T-helper 2 cell treated with Interferon-gamma antibody and Interleukin-4, amounts not matched to agents 5 μg/mL and 100 μg/mL, for 36 hours (primary cell): Measurements from ENCODE around the gene CNGA3.

Source experiments
- DNase-seq: peaks from one replicate; pipeline ENCODE4 v3.0.0; 2021; ENCODE audit warnings: low spot score
- H3K27ac Mint-ChIP-seq: one replicate; pipeline ENCODE4 v1.8.0; 2021; ENCODE audit warnings: mild to moderate bottlenecking, mixed read lengths
- H3K27me3 Mint-ChIP-seq: one replicate; pipeline ENCODE4 v1.8.0; 2021; ENCODE audit warnings: low read depth, mixed read lengths
- H3K36me3 Mint-ChIP-seq: one replicate; pipeline ENCODE4 v1.8.0; 2021; ENCODE audit warnings: low read depth, mixed read lengths
- H3K4me1 Mint-ChIP-seq: one replicate; pipeline ENCODE4 v1.8.0; 2021; ENCODE audit warnings: low read depth, mixed read lengths
- H3K4me3 Mint-ChIP-seq: one replicate; pipeline ENCODE4 v1.8.0; 2022; ENCODE audit warnings: mild to moderate bottlenecking, moderate library complexity, mixed read lengths
- H3K9me3 Mint-ChIP-seq: one replicate; pipeline ENCODE4 v1.8.0; 2021; ENCODE audit warnings: mixed read lengths

CNGA3 gene

DNA sequence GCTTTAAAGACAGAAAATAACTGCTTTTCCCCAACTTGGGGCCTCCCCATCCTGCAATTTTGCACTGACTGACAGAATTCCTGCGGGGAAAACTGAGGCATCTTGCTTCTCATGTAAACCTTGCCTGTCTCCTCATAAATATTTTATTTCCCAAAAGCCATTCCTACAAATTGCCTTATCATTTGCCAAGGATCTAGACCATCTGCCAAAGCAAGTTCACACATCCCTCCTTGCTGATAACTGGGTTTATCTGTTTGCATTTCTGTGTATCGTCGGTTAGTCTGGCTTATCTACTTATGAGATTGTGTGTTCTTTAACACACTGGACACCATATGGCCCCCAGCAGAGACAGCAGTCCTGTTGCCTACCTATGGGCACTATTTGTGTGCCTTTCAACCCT, 3.0 kb upstream of the CNGA3 start:
- H3K9me3 Mint-ChIP-seq: no peaks in the 10 kb centered on the region
- DNase-seq: no peak
- H3K27me3 Mint-ChIP-seq: peaks cover 35% of the 10 kb centered on the region
- no peaks in the 10 kb centered on the region for H3K36me3 Mint-ChIP-seq
- no peak overlapping the region for H3K4me3 Mint-ChIP-seq
- no peaks in the 10 kb centered on the region for H3K4me1 Mint-ChIP-seq
- no peak overlapping the region for H3K27ac Mint-ChIP-seq

DNA sequence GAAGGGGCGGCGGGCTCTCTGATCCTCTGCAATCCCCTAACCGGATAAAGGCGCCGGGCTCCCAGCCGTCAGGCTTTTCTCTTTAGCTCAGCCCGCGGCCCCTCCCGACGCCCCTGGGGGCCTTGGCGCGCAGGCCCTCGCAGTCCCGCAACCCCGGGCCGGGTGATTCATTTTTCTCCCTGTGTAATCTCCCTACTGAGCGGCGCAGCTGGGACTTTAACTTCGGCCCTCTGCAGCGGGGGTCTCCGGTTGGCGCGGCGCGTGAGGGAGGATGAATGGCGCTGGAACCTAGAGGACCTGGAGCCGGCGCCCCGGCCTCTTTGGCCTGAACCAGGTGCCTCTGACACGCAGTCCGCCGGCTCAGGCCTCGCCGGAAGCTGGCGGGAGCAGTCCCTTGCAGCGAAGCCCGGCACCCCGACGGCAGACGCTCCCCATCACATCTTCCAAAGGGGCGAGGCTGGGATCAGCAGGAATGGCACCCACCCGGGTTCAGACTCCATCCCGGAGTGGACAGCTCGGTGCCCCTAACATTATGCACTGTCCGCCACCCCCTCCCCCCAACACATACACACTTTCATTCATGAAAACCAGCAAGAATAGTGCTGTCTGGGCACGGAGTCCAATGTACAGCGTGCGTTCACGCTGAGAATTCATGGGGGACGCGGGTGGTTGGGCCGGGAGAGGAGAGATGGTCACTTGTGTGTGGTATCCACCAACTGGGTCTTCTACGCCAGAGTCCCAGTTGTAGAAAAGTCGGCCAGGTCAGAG, 1.2 kb downstream of the CNGA3 start:
- no peaks in the 10 kb centered on the region for H3K4me1 Mint-ChIP-seq
- no peak overlapping the region for H3K27ac Mint-ChIP-seq
- no peak overlapping the region for H3K4me3 Mint-ChIP-seq
- DNase-seq: no peak
- no peaks in the 10 kb centered on the region for H3K9me3 Mint-ChIP-seq
- peaks cover 59% of the 10 kb centered on the region for H3K27me3 Mint-ChIP-seq
- H3K36me3 Mint-ChIP-seq: no peaks in the 10 kb centered on the region

DNA sequence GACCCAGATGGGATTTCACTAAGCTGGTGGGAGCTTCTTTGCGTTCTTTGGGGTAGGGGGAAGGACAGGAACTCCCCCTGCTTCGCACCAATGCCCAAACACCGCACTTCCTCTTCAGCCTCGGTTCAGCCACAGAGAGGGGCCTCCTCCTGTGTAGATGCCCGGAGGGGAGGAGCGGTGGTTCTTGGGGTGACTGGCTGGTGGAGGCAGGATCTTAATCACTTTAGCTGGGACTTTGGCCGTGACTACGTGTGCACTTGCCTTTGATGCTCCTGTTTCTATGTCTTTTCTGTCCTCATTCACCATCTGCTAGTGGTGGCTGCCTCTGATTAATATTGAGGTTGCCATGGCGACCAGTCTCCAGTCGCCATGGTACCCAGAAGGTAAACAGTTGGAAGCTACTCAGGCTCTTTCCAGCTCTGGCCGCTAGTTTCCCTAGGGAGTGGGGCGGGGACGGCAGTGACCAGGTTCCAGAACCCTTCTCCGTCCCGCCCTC, 1.9 kb downstream of the CNGA3 start:
- Mint-ChIP-seq H3K4me1 (no peaks in the 10 kb centered on the region), H3K27ac (no peak overlapping the region), H3K4me3 (no peak overlapping the region), H3K36me3 (no peaks in the 10 kb centered on the region), H3K27me3 (peaks cover 58% of the 10 kb centered on the region), H3K9me3 (no peaks in the 10 kb centered on the region)
- DNase-seq: no peak

DNA sequence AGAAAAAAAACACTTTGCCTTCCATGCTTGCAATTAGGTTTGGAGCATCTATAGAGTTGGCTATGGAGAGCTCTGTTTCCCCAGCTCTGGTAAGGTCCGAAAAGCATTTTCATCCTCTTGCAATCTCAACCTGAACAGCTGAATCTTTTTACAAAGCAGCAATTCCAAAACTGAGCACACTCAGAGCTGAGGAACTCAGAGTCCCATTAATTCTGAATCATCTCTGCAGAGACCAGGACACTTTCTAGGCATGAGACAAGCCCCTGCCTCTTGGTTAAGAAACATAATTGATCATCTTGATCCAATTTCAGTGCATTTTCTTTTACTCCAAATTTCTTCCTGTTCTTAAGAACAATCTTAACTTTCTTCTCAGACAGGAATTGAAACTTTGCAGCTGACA, 4.2 kb downstream of the CNGA3 start:
- no peak overlapping the region for H3K27ac Mint-ChIP-seq
- H3K4me3 Mint-ChIP-seq: no peak overlapping the region
- H3K36me3 Mint-ChIP-seq: no peaks in the 10 kb centered on the region
- no peak for DNase-seq
- no peaks in the 10 kb centered on the region for H3K4me1 Mint-ChIP-seq
- H3K27me3 Mint-ChIP-seq: peaks cover 48% of the 10 kb centered on the region
- H3K9me3 Mint-ChIP-seq: no peaks in the 10 kb centered on the region

DNA sequence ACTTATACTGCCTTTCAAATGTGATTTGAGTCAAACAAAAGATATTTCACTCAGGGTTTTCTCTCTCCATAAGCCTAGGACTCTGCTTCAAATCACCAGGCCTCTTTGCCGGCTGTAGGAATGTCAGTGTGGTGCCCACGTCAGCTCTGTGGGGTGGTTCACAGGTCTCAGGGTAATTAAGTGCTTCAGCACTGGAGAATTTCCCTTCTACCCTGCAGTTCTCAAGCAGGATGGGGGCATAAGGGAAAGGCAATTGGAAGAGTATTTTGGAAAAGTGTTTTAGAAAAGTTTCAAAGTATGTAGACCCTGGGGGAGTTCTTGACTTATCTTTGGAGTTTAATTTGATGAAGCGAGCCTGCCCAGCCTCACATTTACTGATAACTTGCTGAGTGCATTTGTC, 9.6 kb downstream of the CNGA3 start:
- Mint-ChIP-seq H3K36me3 (no peaks in the 10 kb centered on the region), H3K4me3 (no peak overlapping the region), H3K9me3 (no peaks in the 10 kb centered on the region), H3K27ac (no peak overlapping the region), H3K4me1 (no peaks in the 10 kb centered on the region), H3K27me3 (peaks cover 5% of the 10 kb centered on the region)
- DNase-seq: no peak

DNA sequence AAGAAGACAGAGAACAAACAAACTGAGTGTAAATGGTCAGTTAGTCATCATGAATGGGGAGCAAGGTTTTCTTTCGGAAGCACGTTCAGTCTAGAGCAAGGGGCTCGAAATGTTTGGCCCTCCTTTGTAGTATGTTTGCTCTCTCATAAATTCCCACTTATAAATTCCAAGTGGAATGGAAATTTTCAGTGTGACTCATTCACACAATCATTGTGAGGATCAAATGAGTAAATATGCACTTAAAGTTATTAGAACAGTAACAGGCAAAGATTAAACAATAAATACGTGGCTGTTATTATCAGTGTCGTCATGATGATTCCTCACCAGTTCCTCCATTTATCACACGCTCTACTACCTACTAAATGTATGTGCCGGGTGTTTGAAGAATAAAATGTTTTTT, 10.5 kb downstream of the CNGA3 start:
- no peak overlapping the region for H3K4me3 Mint-ChIP-seq
- peaks cover 5% of the 10 kb centered on the region for H3K27me3 Mint-ChIP-seq
- no peaks in the 10 kb centered on the region for H3K9me3 Mint-ChIP-seq
- no peak for DNase-seq
- no peaks in the 10 kb centered on the region for H3K36me3 Mint-ChIP-seq
- H3K4me1 Mint-ChIP-seq: no peaks in the 10 kb centered on the region
- no peak overlapping the region for H3K27ac Mint-ChIP-seq

DNA sequence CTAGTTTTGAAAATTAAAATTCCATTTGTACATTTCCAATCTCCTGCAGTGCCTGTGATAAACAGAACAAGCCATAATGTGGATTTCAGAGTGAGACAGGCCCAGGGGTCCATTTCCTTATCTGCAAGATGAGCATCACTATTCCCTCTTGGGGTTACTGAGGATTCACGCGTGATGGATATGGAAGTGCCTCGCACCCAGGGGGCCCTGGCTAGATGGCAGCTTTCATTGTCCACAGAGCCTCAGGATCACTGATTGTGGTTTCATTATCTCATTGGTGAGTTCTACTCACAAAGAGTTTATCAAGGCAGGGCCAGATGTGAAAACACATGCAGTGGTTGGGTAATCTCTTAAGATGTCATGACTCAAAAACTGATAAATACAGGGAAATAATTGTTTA, 11.6 kb downstream of the CNGA3 start:
- Mint-ChIP-seq H3K9me3 (peaks cover 3% of the 10 kb centered on the region), H3K4me3 (no peak overlapping the region), H3K27me3 (peaks cover 7% of the 10 kb centered on the region), H3K27ac (no peak overlapping the region), H3K4me1 (no peaks in the 10 kb centered on the region), H3K36me3 (no peaks in the 10 kb centered on the region)
- no peak for DNase-seq

DNA sequence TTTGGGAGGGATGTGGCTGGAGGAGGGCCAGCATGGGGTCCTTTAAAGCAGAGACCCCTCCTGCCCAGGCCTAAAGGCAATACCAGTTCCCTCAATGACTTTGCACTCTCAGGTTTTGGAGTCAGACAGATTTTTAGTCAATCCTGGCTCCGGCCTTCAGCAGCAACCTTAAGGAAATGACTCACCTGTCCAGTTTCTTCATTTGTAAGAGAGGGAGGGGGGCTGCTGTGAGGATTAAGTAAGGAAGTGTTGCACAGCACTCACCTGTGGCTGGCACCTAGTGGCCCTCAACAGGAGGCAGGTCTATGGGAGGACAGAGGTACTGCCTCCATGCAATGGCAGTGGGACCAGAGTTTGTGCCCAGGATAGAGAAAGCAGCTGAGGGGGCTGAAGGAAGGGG, 13.7 kb downstream of the CNGA3 start:
- H3K4me3 Mint-ChIP-seq: no peak overlapping the region
- H3K9me3 Mint-ChIP-seq: peaks cover 3% of the 10 kb centered on the region
- no peak overlapping the region for H3K27ac Mint-ChIP-seq
- H3K27me3 Mint-ChIP-seq: peaks cover 7% of the 10 kb centered on the region
- no peak for DNase-seq
- H3K4me1 Mint-ChIP-seq: no peaks in the 10 kb centered on the region
- no peaks in the 10 kb centered on the region for H3K36me3 Mint-ChIP-seq

DNA sequence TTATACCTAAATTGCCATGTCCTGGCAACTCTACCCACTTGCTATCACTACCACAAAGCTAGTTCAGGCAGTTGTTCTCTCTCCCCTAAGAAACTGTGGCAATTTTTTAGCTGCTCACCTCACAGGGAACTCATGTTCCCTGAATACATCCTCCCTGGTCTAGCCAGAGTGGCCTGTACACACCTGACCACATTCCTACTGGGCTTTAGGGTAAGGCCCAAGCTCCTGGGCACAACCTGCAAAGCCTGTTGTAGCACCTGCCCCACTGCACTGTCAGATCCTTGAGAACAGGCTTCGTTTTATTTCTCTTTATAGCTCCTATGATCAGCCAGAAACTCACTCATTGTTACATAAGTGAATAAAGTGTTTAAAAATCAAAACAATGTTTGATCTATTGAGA, 21.5 kb downstream of the CNGA3 start:
- Mint-ChIP-seq H3K27me3 (peaks cover 10% of the 10 kb centered on the region), H3K36me3 (no peaks in the 10 kb centered on the region), H3K4me1 (no peaks in the 10 kb centered on the region), H3K27ac (no peak overlapping the region), H3K4me3 (no peak overlapping the region), H3K9me3 (peaks cover 9% of the 10 kb centered on the region)
- no peak for DNase-seq

DNA sequence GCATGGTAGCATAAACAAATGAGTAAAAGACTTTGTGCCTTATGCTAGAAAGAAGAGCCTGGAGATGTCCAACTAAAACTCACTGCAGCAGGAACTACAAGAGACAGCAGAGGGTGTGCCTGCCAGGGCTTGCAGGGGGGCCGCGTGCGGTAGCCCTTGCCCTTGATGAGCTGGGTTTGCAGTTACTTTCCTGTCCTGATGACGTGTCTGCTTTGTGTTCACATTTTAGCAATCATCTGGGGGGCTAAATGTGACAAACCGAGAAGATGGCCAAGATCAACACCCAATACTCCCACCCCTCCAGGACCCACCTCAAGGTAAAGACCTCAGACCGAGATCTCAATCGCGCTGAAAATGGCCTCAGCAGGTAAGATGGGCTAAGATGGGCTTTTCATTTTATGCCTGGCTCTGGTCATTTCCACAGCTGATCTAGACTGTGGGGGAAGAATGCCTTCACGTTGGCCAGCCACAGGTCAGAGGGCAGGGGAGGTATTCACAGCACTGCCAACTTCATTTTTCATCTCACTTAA, 23.5 kb downstream of the CNGA3 start:
- Mint-ChIP-seq H3K36me3 (no peaks in the 10 kb centered on the region), H3K27ac (no peak overlapping the region), H3K4me3 (no peak overlapping the region), H3K9me3 (peaks cover 9% of the 10 kb centered on the region), H3K4me1 (no peaks in the 10 kb centered on the region), H3K27me3 (peaks cover 14% of the 10 kb centered on the region)
- no peak for DNase-seq

DNA sequence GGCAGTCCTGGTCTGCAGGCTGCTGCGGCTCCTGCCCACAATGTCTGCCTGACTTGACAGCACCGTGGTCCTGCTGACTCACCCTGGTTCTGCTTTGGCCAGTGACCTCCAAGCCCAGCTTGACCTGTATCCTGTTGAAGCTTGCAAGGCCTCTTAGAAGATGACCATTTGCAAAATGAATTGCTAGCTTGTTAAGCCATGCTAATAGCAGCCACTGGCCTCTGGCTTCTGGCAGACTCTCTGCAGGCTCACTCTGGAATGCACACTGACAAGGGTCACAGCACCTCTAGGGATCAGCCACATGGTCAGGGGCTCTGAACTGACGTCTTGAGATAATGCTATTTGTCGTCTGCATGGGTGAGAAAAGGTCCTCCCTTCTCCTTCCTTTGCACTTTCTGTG, 25.9 kb downstream of the CNGA3 start:
- no peak overlapping the region for H3K4me3 Mint-ChIP-seq
- no peaks in the 10 kb centered on the region for H3K4me1 Mint-ChIP-seq
- peaks cover 9% of the 10 kb centered on the region for H3K9me3 Mint-ChIP-seq
- no peak overlapping the region for H3K27ac Mint-ChIP-seq
- no peak for DNase-seq
- peaks cover 16% of the 10 kb centered on the region for H3K27me3 Mint-ChIP-seq
- no peaks in the 10 kb centered on the region for H3K36me3 Mint-ChIP-seq

DNA sequence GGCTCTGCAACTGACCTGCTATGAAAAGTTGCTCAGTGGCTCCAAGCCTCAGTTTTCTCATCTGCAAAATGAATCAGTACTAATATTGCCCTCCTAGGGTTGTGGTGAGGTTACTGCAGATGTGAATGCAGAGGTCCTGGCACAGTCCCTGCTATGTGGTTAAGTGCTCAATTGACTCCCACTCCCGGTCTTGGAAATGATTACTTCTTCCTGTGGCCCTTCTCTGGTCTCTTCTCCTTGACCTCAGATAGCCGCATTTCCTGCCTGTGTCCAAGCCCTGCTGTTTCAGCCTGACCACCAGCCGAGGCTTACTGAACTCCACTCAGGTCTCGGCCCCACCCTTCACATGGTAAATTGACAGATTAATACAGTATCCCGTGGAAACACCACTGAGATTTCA, 26.3 kb downstream of the CNGA3 start:
- no peaks in the 10 kb centered on the region for H3K4me1 Mint-ChIP-seq
- peaks cover 16% of the 10 kb centered on the region for H3K27me3 Mint-ChIP-seq
- no peaks in the 10 kb centered on the region for H3K36me3 Mint-ChIP-seq
- no peak overlapping the region for H3K4me3 Mint-ChIP-seq
- H3K9me3 Mint-ChIP-seq: peaks cover 9% of the 10 kb centered on the region
- no peak for DNase-seq
- no peak overlapping the region for H3K27ac Mint-ChIP-seq

DNA sequence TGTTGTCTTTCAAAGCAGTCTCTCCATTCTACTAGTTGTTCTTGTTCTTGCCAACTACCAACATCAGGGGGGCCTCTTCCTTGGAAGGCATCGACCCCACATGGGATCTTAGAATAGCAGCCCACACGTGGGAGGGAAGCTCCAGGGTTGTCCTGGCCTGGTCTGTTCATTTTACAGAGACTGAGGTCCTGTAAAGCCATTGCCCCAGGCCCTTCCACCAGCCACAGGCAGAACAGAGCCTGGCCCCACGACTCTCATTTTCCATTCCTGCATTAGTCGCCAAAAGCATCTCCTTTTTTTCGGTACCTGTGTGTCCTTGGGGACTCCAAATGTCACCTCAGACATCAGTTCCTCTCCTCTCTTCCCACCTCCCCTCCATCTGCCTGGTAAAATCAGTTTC, 28.0 kb downstream of the CNGA3 start:
- no peaks in the 10 kb centered on the region for H3K4me1 Mint-ChIP-seq
- H3K27me3 Mint-ChIP-seq: peaks cover 16% of the 10 kb centered on the region
- H3K9me3 Mint-ChIP-seq: no peaks in the 10 kb centered on the region
- no peak overlapping the region for H3K27ac Mint-ChIP-seq
- no peaks in the 10 kb centered on the region for H3K36me3 Mint-ChIP-seq
- no peak for DNase-seq
- H3K4me3 Mint-ChIP-seq: no peak overlapping the region

DNA sequence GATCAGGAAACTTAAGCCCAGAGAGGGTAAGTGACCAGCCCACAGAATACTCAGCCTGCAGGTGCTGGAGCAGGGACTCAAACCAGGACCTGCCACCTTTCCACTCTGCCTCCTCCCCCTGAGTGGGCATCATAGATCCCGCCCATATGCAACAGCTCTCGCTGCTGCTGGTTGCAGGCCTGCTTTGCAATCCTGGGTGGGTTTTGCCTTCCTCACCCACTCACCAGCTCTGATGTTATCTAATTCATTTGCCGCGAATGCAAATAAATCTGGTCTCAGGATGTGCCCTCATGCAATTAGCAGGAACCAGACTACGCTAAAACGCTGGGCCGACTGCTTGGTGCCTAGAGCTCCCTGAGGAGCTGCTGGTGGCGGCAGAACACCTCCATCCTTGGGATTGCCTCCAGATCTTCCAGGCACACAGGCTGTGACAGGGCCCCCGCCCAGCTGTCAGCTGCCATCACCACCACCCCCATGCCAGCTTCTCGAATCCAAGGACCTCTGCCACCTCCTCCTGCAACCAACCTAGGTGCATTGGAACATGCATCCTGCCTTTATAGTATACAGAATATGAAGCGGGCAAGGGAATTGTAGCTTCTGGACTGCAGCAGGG, 28.8 kb downstream of the CNGA3 start:
- H3K4me1 Mint-ChIP-seq: no peaks in the 10 kb centered on the region
- no peak overlapping the region for H3K4me3 Mint-ChIP-seq
- peaks cover 16% of the 10 kb centered on the region for H3K27me3 Mint-ChIP-seq
- no peaks in the 10 kb centered on the region for H3K9me3 Mint-ChIP-seq
- no peak for DNase-seq
- H3K36me3 Mint-ChIP-seq: no peaks in the 10 kb centered on the region
- H3K27ac Mint-ChIP-seq: no peak overlapping the region
